Vagina (tissue), 2 donors: ENCODE measurements around the gene SHC3.

Experiments
- POLR2A ChIP-seq, 2 donors: fragments of 450-650 bp; IDR thresholded peaks; one replicate each; pipeline ENCODE4 v1.6.1; 2017; ENCODE audit warnings: antibody characterized with exemption in 2 of 2, mild to moderate bottlenecking in 2 of 2, moderate library complexity in 2 of 2
- TF ChIP-seq, protein P1 (sequence below), 3 experiments: fragments of 450-650 bp in 2 of 3; fragments of 200-600 bp in 1 of 3; sonication (generic) in 1 of 3; IDR thresholded peaks; one replicate each; pipeline ENCODE4 v1.5.1; 2017 to 2019; ENCODE audit warnings: antibody characterized with exemption in 3 of 3, mild to moderate bottlenecking in 2 of 3, moderate library complexity in 2 of 3

DNA sequence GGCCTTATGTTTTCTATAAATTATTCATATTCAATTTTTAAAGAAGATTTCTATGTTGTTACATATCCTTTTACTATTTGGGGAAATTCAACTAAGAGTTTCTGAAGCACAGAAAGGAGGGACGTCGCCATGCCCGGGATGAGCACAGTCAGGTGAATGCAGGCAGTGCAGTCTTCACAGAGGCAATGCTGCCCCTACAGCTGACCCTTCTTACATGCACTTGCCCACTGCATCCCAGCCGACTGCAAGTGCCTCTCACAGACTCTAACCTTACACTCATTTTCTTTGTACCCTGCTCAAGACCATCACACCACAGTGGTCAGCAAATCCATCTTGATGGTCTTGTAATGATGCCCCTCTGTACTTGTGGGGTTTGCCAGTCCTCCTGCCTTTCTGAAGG, 73.8 kb downstream of the SHC3 start:
- TF ChIP-seq, protein P1, sequence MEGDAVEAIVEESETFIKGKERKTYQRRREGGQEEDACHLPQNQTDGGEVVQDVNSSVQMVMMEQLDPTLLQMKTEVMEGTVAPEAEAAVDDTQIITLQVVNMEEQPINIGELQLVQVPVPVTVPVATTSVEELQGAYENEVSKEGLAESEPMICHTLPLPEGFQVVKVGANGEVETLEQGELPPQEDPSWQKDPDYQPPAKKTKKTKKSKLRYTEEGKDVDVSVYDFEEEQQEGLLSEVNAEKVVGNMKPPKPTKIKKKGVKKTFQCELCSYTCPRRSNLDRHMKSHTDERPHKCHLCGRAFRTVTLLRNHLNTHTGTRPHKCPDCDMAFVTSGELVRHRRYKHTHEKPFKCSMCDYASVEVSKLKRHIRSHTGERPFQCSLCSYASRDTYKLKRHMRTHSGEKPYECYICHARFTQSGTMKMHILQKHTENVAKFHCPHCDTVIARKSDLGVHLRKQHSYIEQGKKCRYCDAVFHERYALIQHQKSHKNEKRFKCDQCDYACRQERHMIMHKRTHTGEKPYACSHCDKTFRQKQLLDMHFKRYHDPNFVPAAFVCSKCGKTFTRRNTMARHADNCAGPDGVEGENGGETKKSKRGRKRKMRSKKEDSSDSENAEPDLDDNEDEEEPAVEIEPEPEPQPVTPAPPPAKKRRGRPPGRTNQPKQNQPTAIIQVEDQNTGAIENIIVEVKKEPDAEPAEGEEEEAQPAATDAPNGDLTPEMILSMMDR (IDR thresholded peaks at IDR 0.05): no peak
- TF ChIP-seq POLR2A (IDR thresholded peaks at IDR 0.05): no peak
